GM19468 (cell line): ENCODE results near the gene PGAM2.

Experiments used
- ATAC-seq: cut with Tn5 transposase; IDR thresholded peaks from one replicate; pipeline ENCODE4 v1.9.1; 2021; ENCODE audit warnings: mild to moderate bottlenecking, moderate library complexity, moderate number of reproducible peaks; ENCODE audit not compliant: unreplicated experiment; ENCODE audit errors: extremely low read depth

PGAM2 gene

GRCh38 chr7:44086627-44087026 lies 21.3 kb upstream of the PGAM2 start:
- ATAC-seq = no peak

DNA sequence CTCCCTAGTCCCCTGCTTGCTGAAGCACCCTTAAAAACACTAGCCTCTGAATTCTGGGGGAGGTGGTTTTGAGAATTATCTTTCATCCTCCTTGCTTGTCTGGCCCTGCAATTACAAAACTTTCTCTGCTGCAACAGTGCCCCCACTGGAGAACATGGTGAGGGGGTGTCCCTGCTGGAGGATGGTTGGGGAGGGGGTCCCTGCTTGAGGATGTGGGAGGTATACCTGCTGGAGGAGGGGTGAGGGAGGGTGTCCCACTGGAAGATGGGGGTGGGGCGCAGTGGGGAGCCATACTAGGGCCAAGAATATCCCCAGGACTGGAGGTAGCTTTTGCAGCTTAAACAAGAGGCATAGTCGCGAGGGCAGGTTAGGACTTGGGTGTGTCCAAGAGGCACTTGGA lies 20.2 kb upstream of the PGAM2 start:
- no peak for ATAC-seq

GRCh38 chr7:44084701-44085100 lies 19.3 kb upstream of the PGAM2 start:
- ATAC-seq = no peak

- no peak for ATAC-seq
Measured at GRCh38 chr7:44083796-44084195, 18.4 kb upstream of the PGAM2 start.

DNA sequence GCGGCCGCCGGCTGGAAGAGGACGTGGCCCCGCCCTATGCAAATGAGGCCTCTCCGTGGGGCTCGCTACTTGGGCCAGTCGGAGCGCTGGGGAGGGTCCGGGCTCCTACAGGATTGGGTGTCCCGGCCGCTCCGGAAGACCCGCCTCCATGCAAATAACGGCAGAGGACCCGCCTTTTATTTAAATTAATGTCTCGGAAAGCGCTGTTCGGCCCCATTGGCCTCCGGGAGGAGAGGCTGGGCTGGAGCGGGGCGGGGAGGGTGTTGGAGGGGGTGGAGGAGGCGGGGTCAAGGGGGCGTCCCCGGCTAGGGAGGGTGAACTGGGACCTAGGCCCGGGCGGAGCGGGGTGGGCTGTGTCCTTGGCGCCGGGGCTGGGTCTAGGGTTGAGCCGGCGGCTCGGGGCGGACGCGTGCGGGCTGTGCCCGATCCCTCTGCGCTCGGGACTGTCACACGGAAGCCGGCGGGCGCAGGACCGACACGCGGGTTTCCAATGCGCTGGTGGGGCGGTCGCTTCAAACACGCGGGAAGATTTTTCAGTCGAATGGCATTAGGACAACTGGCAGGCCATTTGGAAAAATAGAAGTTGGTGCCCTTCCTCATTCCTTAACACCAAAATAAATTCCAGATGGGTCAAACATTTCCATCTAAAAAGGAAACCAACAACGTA lies 17.3 kb upstream of the PGAM2 start:
- ATAC-seq = peak; percentile 80

GRCh38 chr7:44081266-44081748 lies 15.9 kb upstream of the PGAM2 start:
- ATAC-seq = no peak

GRCh38 chr7:44080686-44081265 lies 15.4 kb upstream of the PGAM2 start:
- no peak for ATAC-seq

- no peak for ATAC-seq
Measured at GRCh38 chr7:44080118-44080517, 14.8 kb upstream of the PGAM2 start.

GRCh38 chr7:44079331-44080021 lies 14.1 kb upstream of the PGAM2 start:
- ATAC-seq = no peak

DNA sequence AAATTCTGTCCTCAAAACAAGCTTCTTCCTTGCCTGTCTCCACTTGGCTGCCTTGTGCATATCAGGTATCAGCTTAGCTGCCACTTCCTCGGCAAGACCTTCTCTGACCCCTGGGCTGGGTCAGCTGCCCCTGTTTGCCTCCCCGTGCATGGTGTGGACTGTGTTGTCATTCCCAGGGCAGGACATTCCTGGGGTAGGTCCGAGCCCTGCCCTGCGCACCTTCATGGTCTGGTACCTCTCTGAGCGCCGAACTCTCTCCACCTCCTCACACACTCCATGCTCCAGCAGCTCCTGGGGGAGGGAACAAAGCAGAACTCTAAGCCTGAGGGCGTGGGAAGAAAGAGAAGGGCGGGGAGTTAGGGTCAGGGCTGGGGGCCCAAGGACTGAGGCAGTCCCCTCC lies 13.2 kb upstream of the PGAM2 start:
- no peak for ATAC-seq

DNA sequence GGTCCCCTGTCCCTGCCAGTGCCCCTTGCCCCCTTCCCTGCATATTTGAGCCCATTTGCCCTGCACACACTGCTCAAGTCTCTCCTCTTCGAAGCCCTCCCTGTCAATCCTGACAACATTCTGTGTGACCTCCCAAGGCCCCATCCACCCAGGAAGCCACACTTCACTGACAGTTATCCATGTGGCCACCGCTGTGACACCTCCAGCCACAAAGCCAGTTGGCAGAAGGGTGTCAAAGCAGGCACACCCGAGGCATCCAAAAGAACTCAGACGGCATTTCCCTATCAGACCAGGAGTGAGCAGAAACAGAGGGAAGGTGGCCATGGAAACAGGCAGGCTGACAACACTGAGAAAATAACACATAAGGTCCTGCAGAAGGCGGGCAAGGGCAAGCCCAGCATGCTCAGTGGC lies 12.3 kb upstream of the PGAM2 start:
- no peak for ATAC-seq

- no peak for ATAC-seq
Measured at GRCh38 chr7:44077061-44077460, 11.7 kb upstream of the PGAM2 start.

DNA sequence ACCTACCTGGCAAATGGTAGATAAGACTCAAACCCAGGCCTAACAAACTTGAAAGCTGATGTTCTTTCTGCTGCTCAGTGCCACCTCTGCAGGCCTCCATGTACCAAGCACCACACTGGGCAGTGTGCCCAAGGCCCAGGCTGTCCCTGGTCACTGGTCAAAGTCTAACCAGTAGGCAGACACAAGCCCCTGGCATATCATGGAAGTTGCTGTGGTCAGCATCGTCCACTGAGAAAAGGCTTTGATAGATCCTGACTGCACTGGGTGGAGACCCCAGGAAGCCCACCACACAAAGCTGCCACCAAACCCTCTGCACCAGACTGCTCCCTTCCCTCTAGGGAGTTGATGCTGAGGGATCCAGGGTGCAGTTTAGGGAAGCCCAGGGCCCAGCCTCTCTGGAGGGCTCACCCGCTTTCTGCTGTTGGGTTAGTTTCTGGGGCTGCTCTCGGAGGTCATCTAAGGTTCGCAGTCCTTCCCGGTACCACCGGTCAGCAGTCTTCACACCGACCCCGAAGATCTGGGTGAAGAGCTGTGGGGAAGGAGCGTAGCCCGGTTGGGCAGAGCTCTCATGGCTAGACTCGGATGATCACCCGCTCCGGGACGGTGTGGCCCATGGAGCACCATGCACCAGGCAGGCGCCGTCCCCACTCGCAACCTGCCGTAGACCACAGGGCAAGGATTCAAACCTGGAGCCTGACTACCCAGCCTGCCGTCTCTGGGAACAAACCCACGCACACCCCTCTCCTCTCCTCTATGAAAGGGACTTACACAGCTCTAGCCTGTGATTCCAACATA lies 10.9 kb upstream of the PGAM2 start:
- no peak for ATAC-seq

DNA sequence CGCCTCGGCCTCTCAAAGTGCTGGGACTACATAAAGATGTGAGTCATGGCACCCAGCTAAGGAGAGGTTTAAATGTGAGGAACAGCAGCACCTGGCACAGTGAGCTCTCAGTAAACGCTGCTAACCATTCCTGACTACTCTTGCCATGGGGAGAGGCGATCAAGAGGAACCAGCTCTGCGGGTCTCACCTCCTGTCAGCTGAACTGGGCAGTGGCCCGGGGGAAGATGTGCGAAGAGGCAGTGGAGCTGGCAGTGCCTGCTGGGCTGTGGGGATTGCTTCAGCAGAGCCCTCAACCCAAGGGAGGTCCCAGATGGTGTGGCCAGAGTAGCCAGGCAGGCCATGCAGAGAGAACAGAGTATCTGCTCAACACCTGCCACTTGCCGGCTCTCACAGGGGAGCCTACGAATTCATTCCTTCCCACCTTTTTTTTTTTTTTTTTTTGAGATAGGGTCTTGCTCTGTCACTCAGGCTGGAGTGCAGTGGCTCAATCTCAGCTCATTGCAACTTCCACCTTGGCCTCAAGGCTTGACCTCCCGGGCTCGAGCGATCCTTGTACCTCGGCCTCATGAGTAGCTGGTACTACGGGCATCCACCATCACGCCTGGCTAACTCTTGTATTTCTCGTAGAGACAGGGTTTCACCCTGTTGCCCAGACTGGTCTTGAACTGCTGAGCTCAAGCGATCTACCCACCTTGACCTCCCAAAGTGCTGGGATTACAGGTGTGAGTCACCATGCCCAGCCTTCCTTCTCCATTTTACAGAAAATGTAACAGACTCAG lies 10.1 kb upstream of the PGAM2 start:
- ATAC-seq = no peak

DNA sequence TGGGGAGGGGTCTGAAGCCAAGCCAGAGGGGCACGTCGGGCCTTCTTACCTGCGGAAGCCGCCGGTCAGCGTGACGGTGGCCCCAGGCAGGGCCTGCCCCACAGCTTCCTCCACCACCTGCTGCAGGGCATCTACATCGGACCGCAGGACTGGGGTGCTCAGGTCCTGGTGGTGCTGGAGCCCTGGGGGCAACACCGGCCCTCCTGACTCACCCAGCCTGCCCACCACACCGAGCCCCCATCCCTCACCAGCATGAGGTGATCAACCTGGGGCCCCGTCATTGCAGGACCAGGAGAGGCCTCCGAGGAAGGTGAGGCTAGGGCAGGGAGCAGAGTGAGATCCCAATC lies 9.0 kb upstream of the PGAM2 start:
- no peak for ATAC-seq

- ATAC-seq = peak; percentile 44
Measured at GRCh38 chr7:44073664-44074348, 8.4 kb upstream of the PGAM2 start.

DNA sequence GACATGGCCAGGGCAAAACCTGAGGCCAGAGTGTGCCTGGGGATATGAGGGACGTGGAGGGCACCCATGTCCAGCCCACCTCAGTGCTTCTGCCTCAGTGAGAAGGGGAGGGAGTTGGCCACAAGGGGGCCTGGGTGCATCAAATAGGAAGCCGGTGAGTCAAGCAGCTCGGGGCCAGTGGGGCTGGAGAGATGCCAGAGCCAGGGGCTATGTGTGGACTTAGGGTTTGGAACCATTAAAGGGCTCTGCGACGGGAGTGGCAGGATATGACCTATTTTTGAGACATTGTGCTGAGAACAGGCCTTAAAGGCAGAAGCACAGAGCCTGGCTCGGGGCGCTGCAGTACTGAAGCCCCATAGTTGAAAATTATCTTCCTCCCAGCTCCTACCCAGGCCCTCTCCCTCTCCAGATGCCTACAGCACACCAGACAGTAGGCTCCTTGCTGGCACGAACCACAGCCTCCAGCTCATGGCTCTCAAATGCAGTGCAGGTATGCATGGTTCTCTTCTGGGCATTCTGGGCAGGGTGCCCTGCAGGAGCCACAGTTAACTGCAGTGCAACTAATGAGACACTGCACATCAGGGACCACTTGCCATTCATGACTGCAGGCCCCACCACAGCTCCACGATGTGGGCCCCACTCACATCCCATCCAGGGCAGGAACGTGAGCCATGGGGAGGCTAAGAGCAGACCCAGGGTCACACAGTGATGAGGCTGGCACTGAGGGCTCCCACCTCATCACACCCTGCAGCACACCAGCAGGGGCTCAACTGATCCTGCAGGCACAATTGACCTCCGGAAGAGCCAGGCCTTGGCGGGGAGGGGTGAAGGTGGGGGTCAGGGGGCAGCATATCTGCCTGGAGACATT lies 7.2 kb upstream of the PGAM2 start:
- no peak for ATAC-seq

DNA sequence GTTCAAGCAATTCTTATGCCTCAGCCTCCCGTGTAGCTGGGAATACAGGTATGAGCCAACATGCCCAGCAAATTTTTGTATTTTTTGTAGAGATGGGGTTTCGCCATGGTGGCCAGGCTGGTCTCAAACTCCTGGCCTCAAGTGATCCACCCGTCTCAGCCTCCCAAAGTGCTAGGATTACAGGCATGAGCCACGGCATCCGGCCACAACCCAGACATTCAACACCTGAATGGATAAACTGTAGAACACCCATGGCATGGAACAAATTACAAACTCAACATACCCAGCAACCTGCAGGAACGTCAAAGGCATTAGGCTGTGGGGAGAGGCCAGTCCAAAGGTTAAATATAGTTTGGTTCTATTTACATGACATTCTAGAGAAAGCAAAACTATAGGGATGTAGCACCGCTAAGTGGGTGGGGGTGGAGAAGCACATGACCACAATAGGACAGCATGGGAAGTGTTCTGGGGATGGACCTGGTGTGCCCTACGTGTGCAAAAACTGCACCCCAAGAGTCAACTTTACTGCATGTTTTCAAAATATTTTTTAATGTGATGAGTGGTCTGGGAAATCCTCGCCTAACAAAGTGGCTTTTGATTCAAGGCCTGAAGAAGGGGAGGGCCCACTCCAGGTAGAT lies 6.5 kb upstream of the PGAM2 start:
- no peak for ATAC-seq
